GM19025 (cell line): ENCODE results near the gene PRDM5.

Experiments used
- ATAC-seq: cut with Tn5 transposase; IDR thresholded peaks from one replicate; pipeline ENCODE4 v1.9.1; 2021; ENCODE audit warnings: mild to moderate bottlenecking, low read depth, moderate library complexity; ENCODE audit not compliant: unreplicated experiment

The PRDM5 gene

DNA sequence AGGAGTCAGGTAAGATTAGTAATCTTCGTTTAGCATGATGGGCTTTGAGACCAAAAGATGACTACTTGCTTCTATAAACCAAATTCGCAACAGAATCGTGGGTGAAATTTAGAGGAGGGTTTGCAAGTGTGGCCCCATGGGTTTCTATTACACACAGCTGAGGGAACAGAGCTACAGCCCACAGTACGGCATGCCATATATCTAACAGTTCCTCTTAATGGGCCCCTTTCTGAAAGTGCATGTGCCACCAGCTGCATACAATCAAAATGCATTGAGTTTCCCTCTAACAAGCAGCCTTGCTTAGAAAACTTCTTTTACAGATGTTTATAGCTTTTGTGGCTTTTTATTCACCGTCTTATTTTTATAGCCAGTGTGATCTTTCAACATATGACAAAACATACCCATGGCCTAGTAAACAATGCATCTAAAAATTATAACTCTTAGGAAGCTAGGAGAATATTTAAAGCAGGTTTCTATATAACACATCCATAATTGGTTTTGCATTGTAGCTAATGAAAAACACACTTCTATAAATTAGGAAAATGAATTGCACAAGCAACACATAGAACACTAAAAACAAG lies 202.1 kb downstream of the PRDM5 start:
- ATAC-seq: no peak

DNA sequence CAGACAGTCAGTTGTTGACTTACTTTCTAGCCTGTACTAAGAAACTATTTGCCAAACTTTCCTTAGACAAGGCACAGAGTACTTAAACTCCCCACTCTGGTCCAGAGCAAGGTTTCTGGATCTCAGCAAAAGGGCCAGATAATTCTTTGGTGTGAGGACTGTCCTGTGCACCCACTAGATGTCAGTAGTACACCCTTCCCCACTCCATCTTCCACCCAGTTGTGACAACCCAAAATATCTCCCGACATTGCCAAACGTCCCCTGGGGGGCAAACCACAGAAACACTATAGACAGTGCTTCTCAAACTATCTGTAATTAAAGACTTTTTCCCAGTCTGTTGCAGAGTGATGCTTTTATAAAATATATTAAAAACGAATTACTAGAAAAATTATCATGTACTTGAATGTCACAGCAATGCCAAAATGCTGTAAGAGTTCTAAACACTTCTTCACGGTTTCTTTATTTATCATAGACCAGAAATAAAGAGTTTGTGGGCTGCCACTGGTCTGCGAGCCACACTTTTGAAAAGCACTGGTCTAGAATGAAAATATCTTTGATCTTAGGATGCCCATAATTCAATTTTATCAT lies 203.5 kb downstream of the PRDM5 start:
- no peak for ATAC-seq

DNA sequence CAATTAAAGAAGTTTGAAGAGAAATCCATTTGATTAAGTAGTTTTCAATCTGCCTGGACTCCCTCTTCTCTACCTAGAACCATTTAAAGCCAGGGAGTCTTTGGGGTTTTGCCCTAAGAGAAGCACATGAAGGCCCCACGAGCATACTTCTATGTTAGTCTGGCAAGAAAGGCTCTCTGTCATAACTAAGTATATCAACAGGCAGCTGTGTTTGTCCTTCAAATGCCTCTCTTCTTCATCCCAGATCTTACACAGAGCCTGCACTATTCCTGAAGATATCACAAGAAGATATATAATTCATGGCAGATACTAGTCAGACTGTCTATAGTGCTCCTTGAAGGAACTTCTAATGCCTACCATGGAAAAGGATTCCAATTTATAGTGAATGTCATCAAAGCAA lies 206.2 kb downstream of the PRDM5 start:
- ATAC-seq: no peak

GRCh38 chr4:120714417-120715010 lies 208.0 kb downstream of the PRDM5 start:
- no peak for ATAC-seq

- ATAC-seq: no peak
These were observed 212.5 kb downstream of the PRDM5 start for GRCh38 chr4:120709991-120710390.

GRCh38 chr4:120704538-120704937 lies 218.0 kb downstream of the PRDM5 start:
- ATAC-seq: no peak

DNA sequence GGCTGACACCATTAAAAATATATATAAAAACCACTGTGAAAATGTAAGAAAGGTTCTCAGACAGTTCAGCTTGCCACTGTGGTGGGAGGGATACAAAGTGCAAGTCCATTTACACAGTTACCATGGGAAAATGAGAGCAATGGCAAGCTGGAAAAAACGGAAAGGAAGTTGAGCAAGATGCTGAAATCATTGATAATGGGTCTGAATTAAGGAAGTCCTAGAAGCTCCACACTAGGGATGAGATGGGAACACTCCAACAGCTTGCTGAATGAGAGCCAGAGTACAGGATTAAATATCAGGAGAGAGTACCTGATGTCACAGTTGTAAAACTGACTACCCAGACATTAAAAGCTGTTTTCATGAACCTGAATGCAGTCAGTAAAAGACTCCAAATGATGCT lies 218.6 kb downstream of the PRDM5 start:
- no peak for ATAC-seq

DNA sequence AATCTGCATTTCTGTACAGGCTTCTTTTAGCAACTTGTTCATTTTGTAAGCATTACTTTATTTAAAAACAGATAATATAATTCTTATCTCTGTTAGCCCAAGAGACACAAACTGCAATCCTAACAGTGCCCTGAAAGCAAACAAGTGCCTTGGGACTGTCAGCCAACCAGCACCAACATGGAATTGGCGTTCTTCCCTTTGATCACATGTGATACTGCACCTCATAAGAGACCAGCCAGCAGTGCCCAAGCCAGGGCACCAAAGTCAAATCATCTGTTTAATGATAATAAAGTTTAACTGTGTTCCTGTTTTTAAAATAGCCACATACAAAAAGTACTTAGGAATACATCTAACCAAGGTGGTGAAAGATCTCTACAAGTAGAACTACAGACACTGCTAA lies 223.2 kb downstream of the PRDM5 start:
- no peak for ATAC-seq

- no peak for ATAC-seq
These were observed 227.6 kb downstream of the PRDM5 start for GRCh38 chr4:120694973-120695372.

DNA sequence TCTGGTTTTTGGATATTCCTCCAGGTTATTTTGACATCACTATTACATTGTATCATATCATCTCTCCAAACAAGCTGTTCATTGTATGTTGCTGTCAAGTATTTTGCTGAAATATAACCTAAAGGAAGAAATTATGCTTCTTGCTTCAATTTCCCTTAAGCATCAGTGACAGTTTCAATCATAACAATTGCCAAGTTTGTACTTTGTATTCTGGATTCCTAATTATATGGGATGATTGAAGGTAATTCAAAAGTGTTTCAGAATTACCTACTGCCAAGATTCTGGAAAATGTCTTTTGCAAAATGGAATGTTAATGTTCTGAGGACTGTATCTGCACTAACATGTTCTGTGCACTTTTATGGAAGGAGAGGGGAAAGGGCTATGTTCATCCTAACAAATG lies 228.7 kb downstream of the PRDM5 start:
- no peak for ATAC-seq

DNA sequence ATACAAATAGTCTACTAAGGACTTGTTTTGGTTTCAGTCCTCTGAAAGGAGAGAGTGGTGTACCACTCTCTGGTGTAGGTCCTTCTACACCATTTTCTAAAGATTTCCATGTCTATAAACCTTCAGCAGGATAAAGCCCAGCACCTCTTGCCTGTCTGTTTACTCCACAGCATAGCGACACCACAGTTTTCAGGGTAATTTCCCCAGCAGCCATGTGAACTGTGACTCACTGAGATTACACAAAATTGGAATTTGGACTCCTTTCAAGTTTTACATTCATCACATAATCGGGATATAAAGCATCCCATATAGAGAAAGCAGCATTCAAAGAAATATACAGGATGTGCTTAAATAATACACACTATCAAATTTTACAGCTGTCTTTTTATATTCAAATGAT lies 229.6 kb downstream of the PRDM5 start:
- no peak for ATAC-seq

DNA sequence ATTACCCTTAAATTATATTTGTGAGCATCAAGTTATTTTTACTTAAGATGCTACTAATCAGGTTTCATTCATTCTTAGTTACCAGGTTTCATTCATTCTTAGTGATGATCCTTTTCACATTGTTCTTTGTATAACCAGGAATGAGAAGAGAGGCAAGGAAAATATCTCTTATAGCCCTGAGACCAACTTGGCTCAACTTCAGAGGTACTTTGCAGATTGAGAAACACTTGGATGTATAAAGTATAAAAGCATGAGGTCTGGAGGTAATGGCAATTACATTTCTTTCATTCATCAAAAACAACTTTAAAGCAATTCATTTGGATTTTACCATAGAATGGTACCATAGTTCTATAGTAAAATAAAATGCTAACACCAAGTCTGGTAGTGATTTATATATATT lies 231.0 kb downstream of the PRDM5 start:
- no peak for ATAC-seq

DNA sequence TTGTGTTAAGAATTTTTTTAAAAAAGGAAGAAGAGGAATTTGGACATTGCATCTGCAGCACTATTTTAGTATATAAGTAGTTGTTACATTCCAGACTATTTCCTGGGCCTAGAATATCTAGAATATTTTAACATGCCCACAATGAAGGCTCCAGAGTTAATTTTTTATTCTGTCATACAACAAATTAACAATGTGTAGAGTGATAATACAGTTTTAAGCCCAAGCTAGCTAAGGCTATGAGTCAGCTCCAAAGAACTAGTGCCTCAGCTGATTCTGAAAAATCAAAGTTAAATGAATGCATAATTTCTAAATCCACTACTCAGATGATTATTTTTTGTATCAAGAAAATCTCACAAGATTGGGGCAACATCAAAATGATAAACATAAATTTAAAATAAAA lies 231.4 kb downstream of the PRDM5 start:
- no peak for ATAC-seq

GRCh38 chr4:120688791-120689190 lies 233.7 kb downstream of the PRDM5 start:
- ATAC-seq: no peak

DNA sequence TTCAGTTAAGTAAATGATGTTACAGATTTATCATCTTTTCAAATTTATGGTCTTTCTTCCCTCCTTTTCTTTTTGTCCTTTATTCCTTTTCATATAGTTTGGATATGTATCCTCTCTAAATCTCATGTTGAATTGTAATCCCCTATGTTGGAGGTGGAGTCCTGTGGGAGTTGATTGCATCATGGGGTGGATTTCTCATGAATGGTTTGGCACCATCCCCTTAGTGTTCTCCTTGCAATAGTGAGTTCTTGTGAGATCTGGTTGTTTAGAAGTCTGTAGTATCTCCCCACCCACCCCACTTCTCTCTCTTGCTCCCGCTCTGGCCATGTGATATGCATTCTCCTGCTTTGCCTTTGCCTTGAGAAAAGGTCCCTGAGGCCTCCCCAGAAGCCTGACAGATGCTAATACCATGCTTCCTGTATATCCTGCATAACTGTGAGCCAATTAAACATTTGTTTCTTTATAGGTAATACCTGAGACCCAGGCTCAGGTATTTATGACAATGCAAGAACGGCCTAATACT lies 236.7 kb downstream of the PRDM5 start:
- ATAC-seq: no peak

- ATAC-seq: no peak
These were observed 238.5 kb downstream of the PRDM5 start for GRCh38 chr4:120683897-120684540.

DNA sequence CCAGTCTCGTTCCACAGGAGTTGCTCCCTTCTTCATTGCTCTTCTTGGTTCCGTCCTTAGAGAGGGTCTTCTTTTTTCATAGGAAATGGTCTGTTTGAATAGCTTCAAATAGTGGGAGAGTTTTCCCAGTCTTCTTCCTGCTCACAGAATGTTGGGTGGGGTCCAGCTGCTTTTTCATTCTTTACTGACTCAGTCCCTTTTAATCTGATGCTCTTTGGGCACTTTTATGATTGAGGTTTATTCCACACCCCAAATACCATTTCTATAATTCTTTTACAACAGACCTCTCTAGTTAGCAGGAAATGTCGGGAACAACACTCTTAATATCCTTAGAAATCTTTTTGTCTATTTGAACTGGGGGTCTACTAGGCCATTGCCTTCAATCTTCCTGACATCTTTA lies 239.5 kb downstream of the PRDM5 start:
- no peak for ATAC-seq

GRCh38 chr4:120680647-120681228 lies 241.8 kb downstream of the PRDM5 start:
- no peak for ATAC-seq

GRCh38 chr4:120673696-120674095 lies 248.8 kb downstream of the PRDM5 start:
- ATAC-seq: no peak

- ATAC-seq: no peak
These were observed 249.9 kb downstream of the PRDM5 start for GRCh38 chr4:120672558-120673147.

GRCh38 chr4:120672076-120672475 lies 250.4 kb downstream of the PRDM5 start:
- ATAC-seq: no peak
